ENCODE data around the gene SPAG7. TPM values are rescaled to one million over a fixed set of nuclear protein-coding genes. Genes with fewer than 3 reads are reported as not detected.

Gene SPAG7
- total RNA-seq, 1 experiment from 2014 or later = 49.9 TPM

- Histone ChIP-seq H3K79me2 (ENCODE audit: insufficient read depth, low read length) (peaks cover 11% of the 10 kb centered on the region), H3K4me2 (ENCODE audit: low read length) (peak overlapping the region; percentile 56; the same call in 1 of the 2 replicates), H3K36me3 (ENCODE audit: control insufficient read depth in 1 of 2, insufficient read depth in 2 of 2, low read length in 2 of 2) (peaks cover 0 to 17% of the 10 kb centered on the region in 2 experiments; a peak in 1 of 4 replicates), H4K20me1 (ENCODE audit: insufficient read depth) (no peaks in the 10 kb centered on the region), H3K27ac (ENCODE audit: low read depth, low read length) (no peak overlapping the region), H2AFZ (ENCODE audit: low read depth, low read length, poor library complexity, severe bottlenecking) (no peak overlapping the region), H3K4me3 (replicated peaks in 1 of 2; ENCODE audit: low read depth in 1 of 2, low read length in 2 of 2) (no peak overlapping the region), H3K9ac (ENCODE audit: low read length) (no peak overlapping the region), H3K4me1 (ENCODE audit: control insufficient read depth in 1 of 2, insufficient read depth in 2 of 2, low read length in 2 of 2) (peaks cover 9 to 17% of the 10 kb centered on the region in 2 experiments), H3K9me3 (ENCODE audit: control insufficient read depth in 1 of 2, insufficient read depth in 1 of 2, low read depth in 1 of 2, low read length in 2 of 2) (no peaks in the 10 kb centered on the region), H3K27me3 (ENCODE audit: insufficient read depth, low read length) (no peaks in the 10 kb centered on the region), H3K9me2 (ENCODE audit: insufficient read depth) (no peaks in the 10 kb centered on the region)
- DNase-seq (ENCODE audit: low read depth, low spot score) (no peak), ATAC-seq (0 out of 2 replicates have a peak, but pooled peaks have one; percentile 2)
- CTCF ChIA-PET = no interaction called here
- intact Hi-C loops (cut with micrococcal nuclease) = loop anchor here (2.0 kb wide), 1 partner anchor 13 kb away; no protein-coding TSS in a partner anchor
- POLR2A ChIA-PET = interaction anchor here (0.7 kb wide), 1 partner anchor 1724 kb away, joined by 3 read pairs; no protein-coding TSS in a partner anchor
- TF ChIP-seq MAX (IDR thresholded peaks at IDR 0.05) (no peak), CTCF (IDR thresholded peaks at IDR 0.05 in 2 of 3, conservative IDR thresholded peaks at IDR 0.05 in 1 of 3; ENCODE audit: borderline replicate concordance in 1 of 3, insufficient read depth in 1 of 3, low read depth in 2 of 3, low read length in 2 of 3) (no peak), POLR2AphosphoS5 (IDR thresholded peaks at IDR 0.05; ENCODE audit: low read depth, low read length) (no peak), SP1 (IDR thresholded peaks at IDR 0.05; ENCODE audit: low read depth) (no peak), YY1 (IDR thresholded peaks at IDR 0.05; ENCODE audit: extremely low read depth, insufficient replicate concordance, low read depth, low read length) (no peak), SRF (IDR thresholded peaks at IDR 0.05; ENCODE audit: low read depth) (no peak), EZH2phosphoT487 (IDR thresholded peaks at IDR 0.05; ENCODE audit: borderline replicate concordance) (no peak), EGR1 (IDR thresholded peaks at IDR 0.05; ENCODE audit: low read depth) (no peak), ZFX (IDR thresholded peaks at IDR 0.05) (no peak), SIN3A (IDR thresholded peaks at IDR 0.05; ENCODE audit: low read depth) (no peak), RAD21 (IDR thresholded peaks at IDR 0.05; ENCODE audit: low read depth) (no peak), POLR2A (IDR thresholded peaks at IDR 0.05; ENCODE audit: borderline replicate concordance, extremely low read depth, insufficient read depth, insufficient read length) (no peak), JUND (IDR thresholded peaks at IDR 0.05) (no peak)
- TF ChIP-seq, protein P1, sequence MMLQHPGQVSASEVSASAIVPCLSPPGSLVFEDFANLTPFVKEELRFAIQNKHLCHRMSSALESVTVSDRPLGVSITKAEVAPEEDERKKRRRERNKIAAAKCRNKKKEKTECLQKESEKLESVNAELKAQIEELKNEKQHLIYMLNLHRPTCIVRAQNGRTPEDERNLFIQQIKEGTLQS (IDR thresholded peaks at IDR 0.05) = no peak
- RAD21 ChIA-PET (ENCODE audit: low non-redundant PET in 1 of 2, low total read pairs in 2 of 2, uncharacterized antibody in 2 of 2, unreplicated experiment in 2 of 2) = no interaction called here
- no TSS peak for BruUV-seq (replicated peaks)
Measured at GRCh38 chr17:4933646-4934045, 34.0 kb downstream of the SPAG7 start.

Data from HCT116 (cell line).